Omental fat pad (tissue), 4 donors: ENCODE measurements around the gene DAPK1. TPM values are rescaled to one million over a fixed set of nuclear protein-coding genes. Genes with fewer than 3 reads are reported as not detected.
"Not testable (repeated sequence)": the region's sequence is repeated elsewhere in the genome, so short reads cannot be mapped to it uniquely, and the experiment has no call there.

ENCODE experiments used
- ATAC-seq: fragments of 150-250 bp; one replicate; pipeline ENCODE4 v1.9.1; 2016; ENCODE audit warnings: mild to moderate bottlenecking, moderate library complexity; ENCODE audit not compliant: low FRiP score
- DNase-seq: peaks from one replicate; pipeline ENCODE4 v3.0.0-alpha.2; 2019; ENCODE audit warnings: low spot score
- CTCF ChIP-seq, 3 donors: fragments of 450-650 bp; IDR thresholded peaks; one replicate each; pipeline ENCODE4 v1.5.1; 2016 to 2017; ENCODE audit warnings: antibody characterized with exemption in 3 of 3, mild to moderate bottlenecking in 3 of 3, moderate library complexity in 2 of 3
- total RNA-seq, 4 donors: library from RNA; depleted of rRNA; stranded (reverse); fragments of >200 nt; gene quantifications; one replicate each; pipeline ENCODE4 v1.1.0, GENCODE V29; 2016

The DAPK1 gene
- total RNA-seq, 4 donors from 2014 or later, result 56.1 to 214 (median 88.1) TPM

GRCh38 chr9:87742813-87743428 is 245.3 kb downstream of the DAPK1 start:
- no peak for TF ChIP-seq CTCF (IDR thresholded peaks at IDR 0.05)
- ATAC-seq (no peak), DNase-seq (no peak)

GRCh38 chr9:87744247-87744646 is 246.6 kb downstream of the DAPK1 start:
- not testable (repeated sequence) for DNase-seq, ATAC-seq

GRCh38 chr9:87746186-87746585 is 248.5 kb downstream of the DAPK1 start:
- no peak for ATAC-seq
- DNase-seq, result no peak
- TF ChIP-seq CTCF (IDR thresholded peaks at IDR 0.05), result no peak

- TF ChIP-seq CTCF (IDR thresholded peaks at IDR 0.05), result no peak
- ATAC-seq, result no peak
- DNase-seq, result no peak
Measured at GRCh38 chr9:87748881-87749280, 251.2 kb downstream of the DAPK1 start.

GRCh38 chr9:87749335-87750035 is 251.8 kb downstream of the DAPK1 start:
- no peak for TF ChIP-seq CTCF (IDR thresholded peaks at IDR 0.05)
- no peak for DNase-seq
- no peak for ATAC-seq

- ATAC-seq, result no peak
- no peak for DNase-seq
- TF ChIP-seq CTCF (IDR thresholded peaks at IDR 0.05), result no peak
Measured at GRCh38 chr9:87750726-87751125, 253.1 kb downstream of the DAPK1 start.

- DNase-seq (no peak), ATAC-seq (no peak)
- TF ChIP-seq CTCF (IDR thresholded peaks at IDR 0.05), result no peak
Measured at GRCh38 chr9:87751423-87751822, 253.8 kb downstream of the DAPK1 start.
